HG03060 (cell line): ENCODE results near the gene EGLN2.
"Not testable (repeated sequence)": the region's sequence is repeated elsewhere in the genome, so short reads cannot be mapped to it uniquely, and the experiment has no call there.

Experiments
- ATAC-seq: cut with Tn5 transposase; IDR thresholded peaks from one replicate; pipeline ENCODE4 v1.9.1; 2021; ENCODE audit warnings: low read depth, moderate number of reproducible peaks; ENCODE audit not compliant: unreplicated experiment

EGLN2 gene

DNA sequence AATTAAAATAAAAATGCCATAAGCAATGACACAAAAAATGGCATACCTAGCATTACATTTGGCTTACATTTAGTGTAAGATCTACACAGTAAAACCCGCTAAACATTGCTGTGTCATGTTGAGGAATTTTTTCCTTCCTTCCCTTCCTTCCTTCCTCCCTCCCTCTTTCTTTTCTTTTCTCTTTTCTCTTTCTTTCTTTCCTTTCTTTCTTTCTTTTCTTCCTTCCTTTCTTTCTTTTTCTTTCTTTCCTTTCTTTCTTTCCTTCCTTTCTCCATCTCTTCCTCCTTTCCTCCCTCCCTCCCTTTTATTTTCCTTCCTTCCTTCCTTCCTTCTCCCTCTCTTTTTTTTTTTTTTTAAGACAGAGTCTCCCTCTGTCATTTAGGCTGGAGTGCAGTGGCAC is 39.5 kb downstream of the EGLN2 start:
- ATAC-seq = not testable (repeated sequence)

DNA sequence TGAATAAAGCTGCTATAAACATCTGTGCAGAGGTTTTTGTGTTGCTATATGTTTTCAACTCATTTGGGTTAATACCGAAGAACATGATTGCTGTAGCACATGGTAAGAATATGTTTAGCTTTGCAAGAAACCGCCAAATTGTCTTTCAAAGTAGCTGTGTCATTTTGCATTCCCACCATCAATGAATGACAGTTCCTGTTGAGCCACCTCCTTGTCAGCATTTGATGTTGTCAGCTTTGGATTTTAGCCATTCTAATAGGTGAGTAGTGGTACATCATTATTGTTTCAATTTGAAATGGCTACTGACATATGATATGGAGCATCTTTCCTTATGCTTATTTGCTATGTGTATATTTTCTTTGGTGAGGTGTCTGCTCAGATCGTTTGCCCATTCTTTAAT is 43.0 kb downstream of the EGLN2 start:
- not testable (repeated sequence) for ATAC-seq

DNA sequence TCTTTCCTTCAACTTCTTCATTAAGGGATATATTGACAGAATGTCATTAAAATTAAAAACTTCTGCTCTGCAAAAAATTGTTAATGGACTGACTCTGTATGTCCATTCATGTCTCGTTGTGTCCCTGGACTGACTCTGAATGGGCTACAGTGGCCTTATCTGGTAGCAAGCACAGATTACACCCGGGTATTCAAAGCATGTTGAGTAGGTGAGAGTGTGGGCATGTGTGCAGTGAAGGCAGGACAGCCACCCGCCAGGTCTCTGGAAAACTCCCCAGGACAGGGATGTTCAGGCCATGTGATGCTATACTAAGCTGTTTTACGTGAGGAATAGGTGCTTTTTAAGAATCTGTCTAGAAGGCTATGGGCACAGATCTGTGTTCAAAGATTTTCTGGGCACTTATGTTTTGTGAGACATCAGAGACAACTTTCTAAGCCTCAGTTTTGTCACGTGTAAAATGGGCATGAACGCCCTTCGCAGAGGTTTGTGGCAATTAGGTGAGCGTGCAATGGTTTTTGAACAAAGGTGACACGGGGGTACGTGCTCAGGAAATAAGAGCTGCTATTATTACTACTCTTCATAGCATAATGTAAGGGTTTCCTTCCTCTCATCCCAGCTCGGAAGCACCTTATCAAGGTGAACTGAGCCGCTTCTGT is 44.1 kb downstream of the EGLN2 start:
- ATAC-seq = not testable (repeated sequence)

DNA sequence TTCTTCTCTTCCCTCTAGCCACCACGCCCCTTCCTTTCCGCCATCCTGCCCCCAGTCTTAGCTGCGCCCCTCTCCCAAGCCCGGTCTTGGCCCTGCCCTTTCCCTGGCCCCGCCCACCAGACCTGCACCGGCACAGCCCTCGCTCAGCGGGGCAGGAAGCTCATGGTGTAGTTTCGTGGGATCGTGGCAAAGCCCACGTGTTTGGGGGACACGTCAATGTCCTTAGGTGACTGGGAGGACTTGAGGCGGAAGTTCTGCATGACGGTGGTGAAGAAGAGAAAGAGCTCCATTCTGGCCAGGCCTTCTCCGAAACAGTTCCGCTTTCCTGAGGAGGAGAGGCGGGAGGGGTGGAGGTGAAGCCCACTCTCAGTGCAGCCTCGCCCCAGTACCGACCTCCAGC is 44.7 kb downstream of the EGLN2 start:
- not testable (repeated sequence) for ATAC-seq

DNA sequence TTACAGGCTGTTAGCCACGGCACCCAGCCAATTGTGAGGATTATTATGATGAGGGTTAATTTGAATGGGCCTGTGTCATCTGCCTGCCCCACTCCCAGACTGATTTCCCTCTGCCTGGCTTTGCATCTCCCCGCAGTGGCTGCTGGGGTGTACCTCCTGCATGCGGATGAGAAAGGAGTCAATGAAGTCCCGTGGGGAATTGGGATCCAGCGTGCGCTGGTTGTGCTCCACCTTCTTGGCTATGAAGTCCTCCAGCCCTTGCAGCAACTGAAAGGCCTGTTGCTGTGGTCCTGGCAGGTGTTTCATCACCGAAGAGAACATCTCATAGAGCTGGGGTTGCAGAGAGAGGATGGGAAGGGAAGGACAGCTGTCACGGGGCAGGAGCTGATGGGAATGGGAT is 47.7 kb downstream of the EGLN2 start:
- ATAC-seq = not testable (repeated sequence)

DNA sequence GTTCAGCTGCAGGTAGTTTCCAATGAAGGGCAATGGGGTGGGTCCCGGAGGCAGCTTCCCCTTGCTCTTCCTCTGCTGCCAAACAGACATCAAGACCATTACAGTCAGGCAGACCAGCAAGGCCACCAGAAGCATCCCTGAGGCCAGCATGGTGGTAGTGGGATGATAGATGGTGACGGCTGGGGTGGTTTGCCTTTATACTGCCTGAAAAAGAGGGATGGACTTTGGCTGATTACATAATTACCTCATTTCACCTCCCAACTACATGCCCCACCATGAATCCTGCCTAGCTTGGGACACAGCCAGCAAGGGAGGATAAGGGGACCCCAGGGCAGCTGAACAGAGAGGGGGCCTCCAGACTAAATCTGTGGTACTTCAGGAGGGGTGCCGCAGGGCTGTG is 51.3 kb downstream of the EGLN2 start, which contains the start of gene CYP2A6:
Gene CYP2A6, minus strand, starts transcription at position 171 of the 400 bp plus-strand sequence. Its CDS starts 21 bp downstream, at position 150.
- not testable (repeated sequence) for ATAC-seq

DNA sequence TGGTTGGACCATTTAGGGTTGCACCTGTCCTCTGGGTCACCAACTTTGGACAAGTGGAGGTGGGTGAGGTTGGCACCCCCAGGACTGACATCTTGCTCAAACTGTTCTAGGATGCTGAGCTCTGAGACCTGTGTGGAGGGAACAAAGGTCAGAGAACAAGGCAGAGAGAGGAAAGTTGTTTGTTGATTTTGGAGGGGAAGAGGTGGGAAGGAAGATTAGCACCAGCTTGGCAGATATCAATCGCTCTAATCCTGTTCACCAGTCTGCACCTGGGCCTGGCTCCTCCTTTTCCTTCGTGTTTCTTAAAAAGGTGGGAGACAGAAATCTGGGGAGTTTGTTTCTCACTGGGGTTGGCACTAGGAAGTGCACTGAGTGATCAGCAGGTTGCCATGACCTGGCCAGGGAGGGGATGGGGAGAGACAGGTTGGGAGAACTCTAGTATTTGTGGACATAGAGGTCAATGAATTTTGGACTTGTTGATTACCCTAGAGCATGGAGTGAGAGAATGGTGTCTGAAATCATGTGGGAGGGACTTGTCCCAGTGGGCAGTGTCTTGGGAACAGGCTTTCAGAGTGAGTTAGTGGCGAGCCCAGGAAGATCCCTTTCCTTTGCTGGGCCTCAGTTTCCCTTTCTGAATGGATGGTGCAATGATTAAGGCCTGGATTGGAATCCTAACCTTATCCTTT is 53.6 kb downstream of the EGLN2 start:
- ATAC-seq = not testable (repeated sequence)
